Smooth muscle cell (in vitro differentiated cells): ENCODE results near the gene TSPAN33. TPM values are rescaled to one million over a fixed set of nuclear protein-coding genes. Genes with fewer than 3 reads are reported as not detected.
A peak's percentile ranks its signal among the peaks of the same experiment; 100 is the strongest.

ENCODE experiments used
- DNase-seq: peaks from one replicate; lab custom pipeline; 2025; ENCODE audit not compliant: unreplicated experiment; lab: John Stamatoyannopoulos, UW
- H2AFZ ChIP-seq: fragments of 200-600 bp; sonication (generic); 2 replicates; pipeline ENCODE4 v1.6.0; 2016; ENCODE audit warnings: antibody characterized with exemption, low read depth, mild to moderate bottlenecking
- H3F3A ChIP-seq: fragments of 200-600 bp; sonication (generic); 2 replicates; pipeline ENCODE4 v1.6.0; 2017; ENCODE audit warnings: antibody characterized with exemption, low read depth
- H3K27ac ChIP-seq: fragments of 200-600 bp; sonication (generic); 2 replicates; pipeline ENCODE4 v1.5.1; 2016; ENCODE audit warnings: low read depth, mild to moderate bottlenecking
- H3K27me3 ChIP-seq: fragments of 200-600 bp; sonication (generic); 2 replicates; pipeline ENCODE4 v1.6.1; 2016; ENCODE audit warnings: low read depth, mild to moderate bottlenecking
- H3K36me3 ChIP-seq: fragments of 200-600 bp; sonication (generic); 2 replicates; pipeline ENCODE4 v1.5.1; 2016; ENCODE audit warnings: low read depth
- H3K4me1 ChIP-seq: fragments of 200-600 bp; sonication (generic); 2 replicates; pipeline ENCODE4 v1.5.1; 2016; ENCODE audit warnings: low read depth
- H3K4me2 ChIP-seq: fragments of 200-600 bp; sonication (generic); 2 replicates; pipeline ENCODE4 v1.6.0; 2016; ENCODE audit warnings: mild to moderate bottlenecking
- H3K4me3 ChIP-seq: fragments of 200-600 bp; sonication (generic); 2 replicates; pipeline ENCODE4 v1.5.1; 2016; ENCODE audit warnings: mild to moderate bottlenecking
- H3K79me2 ChIP-seq: fragments of 200-600 bp; sonication (generic); 2 replicates; pipeline ENCODE4 v1.6.0; 2016; ENCODE audit warnings: low read depth, mild to moderate bottlenecking
- H3K9ac ChIP-seq: fragments of 200-600 bp; sonication (generic); 2 replicates; pipeline ENCODE4 v1.6.0; 2016; ENCODE audit warnings: low read depth
- H3K9me3 ChIP-seq: fragments of 200-600 bp; sonication (generic); replicated peaks from 2 replicates; pipeline ENCODE4 v1.5.1; 2016; ENCODE audit warnings: low read depth
- H4K20me1 ChIP-seq: fragments of 200-600 bp; sonication (generic); 2 replicates; pipeline ENCODE4 v1.6.0; 2016; ENCODE audit warnings: low read depth
- WGBS: methylation state at CpG from one replicate; pipeline ENCODE4 v1.1.7; 2016; ENCODE audit warnings: low lambda C conversion rate; 5-methylcytosine and 5-hydroxymethylcytosine counted together
- polyA plus RNA-seq: library from polyadenylated mRNA; unstranded; fragments of >200 nt; fragmentation: Nextera tagmentation; extraction: Ambion mirVana; gene quantifications from 2 replicates; pipeline ENCODE4 v1.2.1, GENCODE V29; 2016
- total RNA-seq: library from RNA; depleted of rRNA; stranded (reverse); fragments of >200 nt; gene quantifications from 2 replicates; pipeline ENCODE4 v1.2.3, GENCODE V29; 2014
- TF ChIP-seq, protein P1 (sequence below): fragments of 200-600 bp; sonication (generic); IDR thresholded peaks from 2 replicates; pipeline ENCODE4 v1.5.1; 2017; ENCODE audit warnings: borderline replicate concordance, mild to moderate bottlenecking, antibody characterized with exemption; ENCODE audit not compliant: insufficient read depth, poor library complexity, severe bottlenecking

Gene TSPAN33
- total and polyA plus RNA-seq, 2 experiments from 2014 or later, result 1.6 to 2.8 TPM

DNA sequence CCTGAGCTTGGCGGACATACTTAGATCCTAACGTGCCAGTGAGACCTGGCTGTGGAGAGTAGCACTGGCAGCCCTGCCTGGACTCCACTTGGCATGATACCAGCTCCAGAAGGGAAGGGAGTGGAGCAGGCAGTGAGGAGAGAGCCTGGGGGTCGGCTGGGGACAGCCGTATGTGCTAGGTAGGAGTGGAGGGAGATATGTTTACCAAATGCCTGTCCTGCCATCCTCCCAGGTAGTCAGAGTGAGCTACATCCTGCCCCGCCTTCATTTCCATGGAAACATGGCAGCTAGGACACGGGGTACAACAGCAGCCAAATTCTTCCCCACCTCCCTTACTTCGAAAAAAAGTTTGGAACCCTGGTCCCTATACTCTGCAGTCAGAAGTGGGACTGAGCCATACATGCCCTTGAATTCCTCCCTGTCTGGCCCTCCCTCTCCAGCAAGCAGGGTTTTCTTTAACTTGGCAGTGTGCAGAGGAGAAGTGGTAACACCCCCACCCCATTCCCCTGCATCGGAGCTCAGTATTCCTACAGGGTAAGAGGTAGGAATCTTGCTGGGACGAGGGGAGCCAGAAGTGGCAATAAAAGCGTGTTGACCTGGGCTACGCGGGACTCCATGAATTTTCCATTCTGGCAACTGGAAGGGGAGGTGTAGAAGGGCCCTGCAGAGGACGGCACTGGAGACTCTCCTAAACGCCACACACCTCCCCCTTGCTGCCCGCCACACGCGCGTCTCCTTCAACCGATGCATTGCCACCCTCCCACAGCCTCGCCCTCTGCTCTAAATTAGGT, 23.9 kb downstream of the TSPAN33 start:
- no peak overlapping the region for H3K9ac ChIP-seq
- no peak overlapping the region for H3K27ac ChIP-seq
- TF ChIP-seq, protein P1, sequence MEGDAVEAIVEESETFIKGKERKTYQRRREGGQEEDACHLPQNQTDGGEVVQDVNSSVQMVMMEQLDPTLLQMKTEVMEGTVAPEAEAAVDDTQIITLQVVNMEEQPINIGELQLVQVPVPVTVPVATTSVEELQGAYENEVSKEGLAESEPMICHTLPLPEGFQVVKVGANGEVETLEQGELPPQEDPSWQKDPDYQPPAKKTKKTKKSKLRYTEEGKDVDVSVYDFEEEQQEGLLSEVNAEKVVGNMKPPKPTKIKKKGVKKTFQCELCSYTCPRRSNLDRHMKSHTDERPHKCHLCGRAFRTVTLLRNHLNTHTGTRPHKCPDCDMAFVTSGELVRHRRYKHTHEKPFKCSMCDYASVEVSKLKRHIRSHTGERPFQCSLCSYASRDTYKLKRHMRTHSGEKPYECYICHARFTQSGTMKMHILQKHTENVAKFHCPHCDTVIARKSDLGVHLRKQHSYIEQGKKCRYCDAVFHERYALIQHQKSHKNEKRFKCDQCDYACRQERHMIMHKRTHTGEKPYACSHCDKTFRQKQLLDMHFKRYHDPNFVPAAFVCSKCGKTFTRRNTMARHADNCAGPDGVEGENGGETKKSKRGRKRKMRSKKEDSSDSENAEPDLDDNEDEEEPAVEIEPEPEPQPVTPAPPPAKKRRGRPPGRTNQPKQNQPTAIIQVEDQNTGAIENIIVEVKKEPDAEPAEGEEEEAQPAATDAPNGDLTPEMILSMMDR, result no peak
- 46% methylated on average over 20 of the region's 20 CpGs for WGBS
- H3K4me3 ChIP-seq, result peak overlapping the region; percentile 57
- H3K79me2 ChIP-seq, result no peaks in the 10 kb centered on the region
- no peaks in the 10 kb centered on the region for H4K20me1 ChIP-seq
- no peak for DNase-seq
- peaks cover 11% of the 10 kb centered on the region for H3K4me1 ChIP-seq
- no peaks in the 10 kb centered on the region for H3K36me3 ChIP-seq
- no peaks in the 10 kb centered on the region for H3F3A ChIP-seq
- H2AFZ ChIP-seq, result peak overlapping the region; percentile 78
- peaks cover 7% of the 10 kb centered on the region for H3K27me3 ChIP-seq
- H3K4me2 ChIP-seq, result peak overlapping the region; percentile 88
- no peaks in the 10 kb centered on the region for H3K9me3 ChIP-seq

DNA sequence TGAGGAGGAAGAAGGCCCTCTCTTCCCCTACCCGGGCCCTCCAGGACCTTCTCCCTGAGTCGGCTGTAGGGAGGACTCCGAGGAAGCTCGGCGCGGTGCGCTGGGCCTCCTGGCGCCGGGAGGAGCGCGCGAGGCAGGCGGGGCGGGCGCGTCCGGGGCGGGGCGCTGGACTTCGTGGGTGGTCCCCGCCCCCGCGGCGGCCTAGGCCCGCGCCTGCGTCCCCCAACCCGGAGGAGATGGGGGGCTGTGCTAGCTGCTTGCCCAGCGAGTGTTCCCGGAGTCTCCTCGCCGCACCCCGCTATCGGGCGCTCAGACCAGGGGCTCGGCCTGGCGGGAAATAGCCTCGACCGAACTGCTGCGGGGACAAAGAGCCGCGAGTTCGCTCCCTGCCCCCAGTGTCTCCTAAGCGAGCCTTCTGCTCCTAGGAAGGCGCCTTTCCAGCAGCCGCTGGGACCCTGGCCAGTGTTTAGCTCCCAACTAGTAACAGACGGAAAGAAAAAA, 24.7 kb downstream of the TSPAN33 start:
- H3F3A ChIP-seq, result no peaks in the 10 kb centered on the region
- no peaks in the 10 kb centered on the region for H3K36me3 ChIP-seq
- peak overlapping the region; percentile 88 for H3K4me2 ChIP-seq
- DNase-seq, result no peak
- no peaks in the 10 kb centered on the region for H3K9me3 ChIP-seq
- no peaks in the 10 kb centered on the region for H3K79me2 ChIP-seq
- no peak overlapping the region for H3K27ac ChIP-seq
- 5% methylated on average over 22 of the region's 47 CpGs for WGBS
- peaks cover 7% of the 10 kb centered on the region for H3K27me3 ChIP-seq
- TF ChIP-seq, protein P1, result no peak
- H2AFZ ChIP-seq, result peak overlapping the region; percentile 78
- peaks cover 11% of the 10 kb centered on the region for H3K4me1 ChIP-seq
- no peak overlapping the region for H3K9ac ChIP-seq
- peak overlapping the region; percentile 57 for H3K4me3 ChIP-seq
- no peaks in the 10 kb centered on the region for H4K20me1 ChIP-seq

DNA sequence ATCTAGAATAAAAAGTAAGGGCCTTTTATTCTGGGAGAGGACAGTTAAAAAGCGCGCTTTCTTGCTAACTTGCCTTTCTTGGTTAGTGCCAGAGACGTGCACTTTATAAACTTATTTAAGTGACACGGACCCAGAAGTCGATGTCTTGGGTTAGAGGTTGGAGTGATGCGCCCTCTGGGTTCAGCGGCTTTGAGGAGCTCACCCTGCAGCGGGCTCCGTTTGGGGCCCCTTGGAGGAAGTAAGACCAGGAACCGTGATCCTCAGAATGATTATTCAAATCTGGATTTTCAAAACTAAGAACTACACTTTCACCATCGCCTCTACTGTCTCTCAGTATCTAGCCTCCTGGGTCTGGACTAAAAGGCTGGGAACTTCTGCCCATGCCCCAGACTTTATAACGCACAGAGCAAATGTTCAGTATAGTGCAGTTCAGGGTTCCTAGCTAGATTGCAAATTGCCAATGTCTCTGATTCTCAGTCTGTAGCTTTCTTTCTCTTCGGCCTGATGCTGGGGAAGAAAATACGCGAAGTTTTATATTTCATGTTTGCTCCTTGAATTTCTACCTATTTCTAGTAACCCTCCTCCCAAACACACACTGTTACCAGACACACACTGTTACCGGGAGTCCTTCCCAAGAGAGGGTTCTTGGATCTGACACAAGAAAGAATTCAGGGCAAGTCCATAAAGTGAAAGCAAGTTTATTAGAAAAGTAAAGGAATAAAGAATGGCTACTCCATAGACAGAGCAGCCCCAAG, 25.4 kb downstream of the TSPAN33 start:
- peak overlapping the region; percentile 78 for H2AFZ ChIP-seq
- H3K4me2 ChIP-seq, result peak overlapping the region; percentile 88
- H3K27ac ChIP-seq, result no peak overlapping the region
- no peak overlapping the region for H3K9ac ChIP-seq
- peaks cover 11% of the 10 kb centered on the region for H3K4me1 ChIP-seq
- DNase-seq, result no peak
- H3K27me3 ChIP-seq, result peaks cover 7% of the 10 kb centered on the region
- H3K36me3 ChIP-seq, result no peaks in the 10 kb centered on the region
- TF ChIP-seq, protein P1, result no peak
- peak overlapping the region; percentile 57 for H3K4me3 ChIP-seq
- H3K9me3 ChIP-seq, result no peaks in the 10 kb centered on the region
- H3F3A ChIP-seq, result no peaks in the 10 kb centered on the region
- no peaks in the 10 kb centered on the region for H3K79me2 ChIP-seq
- WGBS, result 35% methylated on average over 16 of the region's 16 CpGs
- no peaks in the 10 kb centered on the region for H4K20me1 ChIP-seq
